Keratinocyte (primary cell): ENCODE data around the gene VKORC1L1.

Experiments used
- EZH2 ChIP-seq: IDR thresholded peaks from one replicate; pipeline ENCODE4 v1.6.1; 2012; ENCODE audit warnings: inconsistent platforms, mild to moderate bottlenecking, low read length, moderate library complexity
- TF ChIP-seq, protein P1 (sequence below), 3 experiments: IDR thresholded peaks in 1 of 3; conservative IDR thresholded peaks in 1 of 3; optimal IDR thresholded peaks in 1 of 3; 2 replicates in 2 of 3; 3 replicates in 1 of 3; pipeline versions ENCODE3 to v1.5.1; 2011; ENCODE audit warnings: low read length in 3 of 3, mild to moderate bottlenecking in 3 of 3, moderate library complexity in 2 of 3, control low read depth in 1 of 3, inconsistent platforms in 1 of 3; ENCODE audit not compliant: insufficient read depth in 2 of 3; ENCODE audit errors: extremely low read depth in 1 of 3

DNA sequence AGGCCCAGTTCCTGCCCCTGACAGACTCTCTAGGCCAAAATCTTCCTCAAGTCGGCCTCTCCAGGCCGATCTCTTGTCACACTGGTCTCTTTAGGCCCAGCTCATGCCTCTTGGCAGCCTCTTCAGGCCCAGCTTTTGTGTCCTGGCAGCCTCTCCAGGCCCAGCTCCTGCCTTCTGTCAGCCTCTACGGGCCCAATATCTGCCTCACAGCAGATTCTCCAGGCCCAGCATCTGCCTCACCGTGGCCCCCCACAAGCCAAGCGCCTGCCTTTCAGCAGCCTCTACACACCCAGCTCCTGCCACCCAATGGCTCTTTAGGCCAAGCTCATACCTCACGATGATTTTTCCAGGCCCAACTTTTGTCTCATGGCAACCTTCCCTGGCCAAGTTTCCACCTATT is 33.0 kb upstream of the VKORC1L1 start:
- TF ChIP-seq, protein P1, sequence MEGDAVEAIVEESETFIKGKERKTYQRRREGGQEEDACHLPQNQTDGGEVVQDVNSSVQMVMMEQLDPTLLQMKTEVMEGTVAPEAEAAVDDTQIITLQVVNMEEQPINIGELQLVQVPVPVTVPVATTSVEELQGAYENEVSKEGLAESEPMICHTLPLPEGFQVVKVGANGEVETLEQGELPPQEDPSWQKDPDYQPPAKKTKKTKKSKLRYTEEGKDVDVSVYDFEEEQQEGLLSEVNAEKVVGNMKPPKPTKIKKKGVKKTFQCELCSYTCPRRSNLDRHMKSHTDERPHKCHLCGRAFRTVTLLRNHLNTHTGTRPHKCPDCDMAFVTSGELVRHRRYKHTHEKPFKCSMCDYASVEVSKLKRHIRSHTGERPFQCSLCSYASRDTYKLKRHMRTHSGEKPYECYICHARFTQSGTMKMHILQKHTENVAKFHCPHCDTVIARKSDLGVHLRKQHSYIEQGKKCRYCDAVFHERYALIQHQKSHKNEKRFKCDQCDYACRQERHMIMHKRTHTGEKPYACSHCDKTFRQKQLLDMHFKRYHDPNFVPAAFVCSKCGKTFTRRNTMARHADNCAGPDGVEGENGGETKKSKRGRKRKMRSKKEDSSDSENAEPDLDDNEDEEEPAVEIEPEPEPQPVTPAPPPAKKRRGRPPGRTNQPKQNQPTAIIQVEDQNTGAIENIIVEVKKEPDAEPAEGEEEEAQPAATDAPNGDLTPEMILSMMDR (optimal IDR thresholded peaks at IDR 0.05 in 1 of 3, IDR thresholded peaks at IDR 0.05 in 1 of 3, conservative IDR thresholded peaks at IDR 0.05 in 1 of 3; ENCODE audit: extremely low read depth in 1 of 3, insufficient read depth in 2 of 3, low read length in 3 of 3): no peak
- TF ChIP-seq EZH2: no peak
